Epithelial cell of proximal tubule (primary cell): Measurements from ENCODE around the gene MAPK8. TPM values are rescaled to one million over a fixed set of nuclear protein-coding genes. Genes with fewer than 3 reads are reported as not detected.
A peak's percentile ranks its signal among the peaks of the same experiment; 100 is the strongest.

ENCODE experiments used
- DNase-seq: peaks from one replicate; pipeline ENCODE4 v3.0.0-alpha.2; 2011; ENCODE audit warnings: low read depth
- H3K4me3 ChIP-seq: 2 replicates; pipeline ENCODE4 v1.5.1; 2011; ENCODE audit warnings: low read depth, mild to moderate bottlenecking, low read length
- total RNA-seq: library from RNA; depleted of rRNA; stranded (reverse); fragments of >200 nt; gene quantifications from 2 replicates; pipeline ENCODE4 v1.2.3, GENCODE V29; 2015
- TF ChIP-seq, protein P1 (sequence below): conservative IDR thresholded peaks from 2 replicates; pipeline ENCODE4 v1.5.1; 2012; ENCODE audit warnings: low read depth, mild to moderate bottlenecking, low read length

The MAPK8 gene
- 56.1 and 59.4 TPM in 2 replicates for total RNA-seq

DNA sequence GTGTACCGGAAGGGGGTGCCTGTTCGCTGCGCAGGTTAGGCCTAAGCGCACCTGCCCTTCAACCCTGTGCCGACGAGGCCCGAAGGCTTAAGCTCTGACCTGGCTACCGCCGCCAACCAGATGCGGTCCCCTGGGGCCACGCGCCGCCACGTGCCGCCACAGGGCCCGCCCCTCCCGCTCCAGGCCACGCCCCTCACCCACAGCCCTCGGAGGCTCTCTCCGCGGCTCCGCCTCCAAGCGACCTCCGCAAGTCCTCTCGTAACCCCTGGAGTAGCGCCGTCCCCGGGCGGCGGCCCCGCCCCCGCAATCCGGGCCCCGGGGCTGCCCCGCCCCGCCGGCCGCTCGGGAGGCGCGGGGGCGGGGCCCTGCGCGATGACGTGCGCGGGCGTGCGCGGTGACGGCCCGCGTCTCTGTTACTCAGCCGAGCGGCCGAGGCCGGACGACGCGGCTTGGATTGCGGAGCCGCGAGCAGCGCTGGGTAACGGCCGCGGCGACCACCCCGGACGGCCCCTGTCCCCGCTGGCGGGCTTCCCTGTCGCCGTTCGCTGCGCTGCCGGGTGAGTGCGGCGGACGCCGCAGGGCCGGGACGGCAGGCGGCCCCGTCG, at the start of gene MAPK8:
Gene MAPK8, plus strand, starts transcription at position 413 of the 605 bp plus-strand sequence. CDS start 94,984 bp downstream, outside the sequence.
- H3K4me3 ChIP-seq = peak within 1 kb of the TSS; percentile 80
- TF ChIP-seq, protein P1, sequence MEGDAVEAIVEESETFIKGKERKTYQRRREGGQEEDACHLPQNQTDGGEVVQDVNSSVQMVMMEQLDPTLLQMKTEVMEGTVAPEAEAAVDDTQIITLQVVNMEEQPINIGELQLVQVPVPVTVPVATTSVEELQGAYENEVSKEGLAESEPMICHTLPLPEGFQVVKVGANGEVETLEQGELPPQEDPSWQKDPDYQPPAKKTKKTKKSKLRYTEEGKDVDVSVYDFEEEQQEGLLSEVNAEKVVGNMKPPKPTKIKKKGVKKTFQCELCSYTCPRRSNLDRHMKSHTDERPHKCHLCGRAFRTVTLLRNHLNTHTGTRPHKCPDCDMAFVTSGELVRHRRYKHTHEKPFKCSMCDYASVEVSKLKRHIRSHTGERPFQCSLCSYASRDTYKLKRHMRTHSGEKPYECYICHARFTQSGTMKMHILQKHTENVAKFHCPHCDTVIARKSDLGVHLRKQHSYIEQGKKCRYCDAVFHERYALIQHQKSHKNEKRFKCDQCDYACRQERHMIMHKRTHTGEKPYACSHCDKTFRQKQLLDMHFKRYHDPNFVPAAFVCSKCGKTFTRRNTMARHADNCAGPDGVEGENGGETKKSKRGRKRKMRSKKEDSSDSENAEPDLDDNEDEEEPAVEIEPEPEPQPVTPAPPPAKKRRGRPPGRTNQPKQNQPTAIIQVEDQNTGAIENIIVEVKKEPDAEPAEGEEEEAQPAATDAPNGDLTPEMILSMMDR = no peak
- DNase-seq = no peak

DNA sequence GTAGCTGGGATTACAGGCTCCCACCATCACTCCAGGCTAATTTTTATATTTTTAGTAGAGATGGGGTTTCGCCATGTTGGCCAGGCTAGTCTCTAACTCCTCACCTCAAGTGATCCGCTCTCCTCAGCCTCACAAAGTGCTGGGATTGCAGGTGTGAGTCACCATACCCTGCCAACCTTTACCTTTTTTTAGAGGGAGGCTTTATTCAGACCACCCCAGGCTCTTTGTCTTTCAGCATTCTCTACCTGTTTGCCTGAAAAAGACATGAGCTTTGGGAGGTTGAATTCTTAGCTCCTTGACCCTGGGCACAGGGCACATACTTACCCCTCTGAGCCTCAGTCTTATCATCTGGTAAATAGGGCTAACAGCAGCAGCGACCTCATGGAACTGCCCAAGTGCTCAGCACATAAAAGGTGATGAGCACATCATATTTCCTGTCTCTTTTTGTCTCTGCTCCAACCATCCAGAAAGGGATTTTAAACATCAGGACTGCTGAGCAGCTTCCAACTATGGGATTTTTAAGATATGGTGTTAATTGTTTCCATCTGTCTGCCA, 49.0 kb upstream of the MAPK8 start:
- TF ChIP-seq, protein P1 = no peak
- DNase-seq = no peak
- no peak overlapping the region for H3K4me3 ChIP-seq

DNA sequence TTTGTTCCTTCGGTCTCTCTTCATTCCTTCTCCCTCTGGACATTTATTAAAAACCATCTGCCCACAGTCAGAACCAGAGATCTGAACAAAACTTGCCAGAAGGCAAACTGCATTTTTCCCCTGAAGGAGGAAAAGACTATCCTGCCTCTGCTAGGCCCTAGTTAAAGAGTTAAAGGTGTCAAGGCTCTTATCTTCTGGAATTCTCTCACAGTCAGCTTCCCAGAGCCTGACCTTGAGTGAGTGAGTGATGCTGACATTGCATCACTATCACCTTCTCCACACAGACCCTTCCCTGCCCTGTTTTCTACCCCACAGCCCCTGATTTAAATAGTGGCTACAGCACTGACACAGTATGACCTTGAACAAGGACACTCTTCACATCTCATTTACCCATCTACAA, 48.4 kb upstream of the MAPK8 start:
- TF ChIP-seq, protein P1 = no peak
- H3K4me3 ChIP-seq = no peak overlapping the region
- DNase-seq = no peak

DNA sequence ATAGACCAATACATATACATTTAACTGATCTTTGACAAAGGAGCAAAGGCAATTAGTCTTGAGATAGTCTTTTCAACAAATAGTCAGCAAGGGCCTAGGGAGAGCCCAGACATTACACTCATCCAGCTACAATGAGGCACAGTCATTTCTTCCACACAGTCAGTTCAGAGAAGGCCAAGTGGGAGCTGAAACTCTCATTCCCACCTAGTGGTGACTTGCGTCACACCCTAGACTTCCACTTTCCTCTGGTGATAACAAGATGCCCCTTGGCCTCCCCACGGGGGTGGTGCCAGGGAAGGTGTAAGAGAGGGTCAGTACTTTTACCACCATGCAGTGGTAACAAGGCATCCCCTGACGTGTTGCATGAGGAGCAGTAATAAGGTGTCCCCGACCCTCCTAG, 39.9 kb upstream of the MAPK8 start:
- no peak for DNase-seq
- H3K4me3 ChIP-seq = no peak overlapping the region
- TF ChIP-seq, protein P1 = no peak

DNA sequence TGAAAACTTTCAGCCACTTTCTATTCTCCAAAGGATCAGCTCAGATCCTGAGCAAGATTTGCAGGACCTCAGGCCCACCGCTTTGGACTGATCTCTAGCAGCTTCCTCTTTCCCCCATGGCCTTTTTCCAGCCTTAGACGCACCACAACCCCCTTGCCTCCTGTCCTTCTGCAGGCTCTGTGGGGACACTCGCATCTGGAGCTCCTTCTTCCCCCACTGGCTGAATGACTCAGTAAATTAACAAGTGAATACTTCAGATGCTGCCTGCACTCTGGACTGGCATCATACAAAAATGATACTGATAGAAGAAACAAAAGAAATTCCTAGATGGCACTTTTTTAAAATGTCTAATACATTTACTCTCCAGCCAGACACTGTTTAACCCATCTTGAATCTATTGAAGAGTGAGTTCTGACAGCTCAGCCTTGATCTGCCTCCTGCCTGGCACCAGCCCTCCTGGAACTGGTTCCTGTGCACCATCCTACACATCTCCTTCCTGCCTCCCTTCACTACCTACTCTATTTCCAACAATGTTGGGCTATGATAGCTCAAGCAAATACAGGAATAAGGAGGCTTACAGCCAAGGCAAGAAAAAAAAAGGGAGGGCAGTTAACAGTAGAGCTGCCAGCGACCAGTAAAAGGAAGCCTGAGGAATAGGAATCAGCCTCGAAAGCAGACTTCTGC, 35.3 kb upstream of the MAPK8 start:
- DNase-seq = no peak
- H3K4me3 ChIP-seq = no peak overlapping the region
- TF ChIP-seq, protein P1 = no peak

DNA sequence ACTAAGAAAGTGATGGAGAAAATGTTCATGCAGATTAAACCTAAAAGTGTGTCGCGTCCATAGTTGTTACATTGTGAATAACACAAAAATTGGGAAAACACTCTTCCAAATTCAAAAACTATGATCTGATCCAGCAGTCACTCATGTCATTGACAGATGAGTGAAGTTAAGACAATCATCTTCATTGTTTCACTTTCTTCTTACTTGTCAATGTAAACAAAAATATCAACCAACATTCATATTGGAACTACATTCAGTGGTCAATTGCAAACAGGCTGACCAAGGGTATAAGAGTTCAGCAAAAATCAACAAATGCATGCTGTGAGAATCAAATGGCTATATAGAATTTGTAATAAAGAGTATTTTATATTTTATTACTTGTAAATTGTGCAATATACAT, 33.8 kb upstream of the MAPK8 start:
- TF ChIP-seq, protein P1 = no peak
- DNase-seq = no peak

More for the DNA sequence above, 33.8 kb upstream of the MAPK8 start:
- no peak overlapping the region for H3K4me3 ChIP-seq
